HEK293 (cell line): ENCODE data around the gene RAD51.

Experiments used
- CTCF ChIA-PET: fragments of 350-600 bp; formaldehyde crosslinking; extraction: SDS; loops from one replicate; lab custom pipeline; 2021; ENCODE audit warnings: antibody characterized with exemption; lab: Yijun Ruan, JAX
- POLR2A ChIA-PET: fragments of 300-600 bp; formaldehyde crosslinking; extraction: SDS; loops from one replicate; lab custom pipeline; 2020; ENCODE audit warnings: antibody characterized with exemption, inconsistent platforms; lab: Yijun Ruan, JAX
- H3K27ac ChIP-seq: fragments of 200-500 bp; sonication (Bioruptor generic); 2 replicates; pipeline ENCODE4 v1.5.1; 2014; ENCODE audit warnings: low read depth, low read length, control low read depth, inconsistent platforms; ENCODE audit errors: extremely low read depth
- H3K36me3 ChIP-seq, 2 experiments: fragments of 200-500 bp in 1 of 2; sonication (Bioruptor generic) in 1 of 2; 1 replicate in 1 of 2; 2 replicates in 1 of 2; pipeline ENCODE4 v1.5.1; 2014 to 2017; ENCODE audit warnings: inconsistent platforms in 2 of 2, low read length in 2 of 2; ENCODE audit not compliant: control insufficient read depth in 2 of 2, insufficient read depth in 1 of 2
- H3K4me1 ChIP-seq: fragments of 200-500 bp; sonication (Bioruptor generic); 2 replicates; pipeline ENCODE4 v1.5.1; 2014; ENCODE audit warnings: mild to moderate bottlenecking, low read length, inconsistent platforms; ENCODE audit not compliant: control insufficient read depth, insufficient read depth
- H3K4me3 ChIP-seq: 2 replicates; pipeline ENCODE4 v1.5.1; 2011; ENCODE audit warnings: low read depth, mild to moderate bottlenecking, control low read depth, low read length, moderate library complexity
- H3K9me3 ChIP-seq: fragments of 200-500 bp; sonication (Bioruptor generic); 2 replicates; pipeline ENCODE4 v1.5.1; 2014; ENCODE audit warnings: low read depth, low read length, inconsistent platforms; ENCODE audit not compliant: control insufficient read depth, insufficient read depth
- KLF10 ChIP-seq: fragments of 450-650 bp; IDR thresholded peaks from 2 replicates; pipeline ENCODE4 v1.5.1; 2018; ENCODE audit warnings: missing biosample characterization, mild to moderate bottlenecking, missing genetic modification characterization
- SCRT1 ChIP-seq: fragments of 450-650 bp; formaldehyde crosslinking; IDR thresholded peaks from 2 replicates; pipeline ENCODE4 v1.5.1; 2016; ENCODE audit warnings: missing biosample characterization, missing genetic modification characterization, borderline replicate concordance
- YY2 ChIP-seq: fragments of 450-650 bp; formaldehyde crosslinking; IDR thresholded peaks from 2 replicates; pipeline ENCODE4 v1.5.1; 2016; ENCODE audit warnings: missing biosample characterization, missing genetic modification characterization
- ZBTB6 ChIP-seq: fragments of 450-650 bp; formaldehyde crosslinking; IDR thresholded peaks from 2 replicates; pipeline ENCODE4 v1.5.1; 2017; ENCODE audit warnings: missing biosample characterization, missing genetic modification characterization
- ZIC2 ChIP-seq: fragments of 450-650 bp; formaldehyde crosslinking; IDR thresholded peaks from 2 replicates; pipeline ENCODE4 v1.5.1; 2016; ENCODE audit warnings: missing biosample characterization, missing genetic modification characterization
- ZNF2 ChIP-seq: fragments of 450-650 bp; formaldehyde crosslinking; IDR thresholded peaks from 2 replicates; pipeline ENCODE4 v1.5.1; 2016; ENCODE audit warnings: missing biosample characterization, missing genetic modification characterization
- ZNF214 ChIP-seq: fragments of 450-650 bp; formaldehyde crosslinking; IDR thresholded peaks from 2 replicates; pipeline ENCODE4 v1.5.1; 2017; ENCODE audit warnings: missing biosample characterization, mild to moderate bottlenecking, missing genetic modification characterization, borderline replicate concordance
- ZNF311 ChIP-seq: fragments of 450-650 bp; formaldehyde crosslinking; IDR thresholded peaks from 2 replicates; pipeline ENCODE4 v1.5.1; 2017; ENCODE audit warnings: missing biosample characterization, missing genetic modification characterization, borderline replicate concordance
- ZNF48 ChIP-seq: fragments of 450-650 bp; formaldehyde crosslinking; IDR thresholded peaks from 2 replicates; pipeline ENCODE4 v1.5.1; 2016; ENCODE audit warnings: missing biosample characterization, missing genetic modification characterization
- ZNF585B ChIP-seq: fragments of 450-650 bp; formaldehyde crosslinking; IDR thresholded peaks from 2 replicates; pipeline ENCODE4 v1.5.1; 2016; ENCODE audit warnings: missing biosample characterization, missing genetic modification characterization
- ZNF626 ChIP-seq: fragments of 450-650 bp; sonication (Bioruptor Pico); formaldehyde crosslinking; IDR thresholded peaks from 2 replicates; pipeline ENCODE4 v1.5.1; 2018; ENCODE audit warnings: missing biosample characterization, missing genetic modification characterization, inconsistent platforms
- ZNF692 ChIP-seq: fragments of 450-650 bp; formaldehyde crosslinking; IDR thresholded peaks from 2 replicates; pipeline ENCODE4 v1.5.1; 2016; ENCODE audit warnings: missing biosample characterization, missing genetic modification characterization
- ZNF707 ChIP-seq: fragments of 450-650 bp; formaldehyde crosslinking; IDR thresholded peaks from 2 replicates; pipeline ENCODE4 v1.5.1; 2016; ENCODE audit warnings: missing biosample characterization, missing genetic modification characterization
- ZNF747 ChIP-seq: fragments of 450-650 bp; formaldehyde crosslinking; IDR thresholded peaks from 2 replicates; pipeline ENCODE4 v1.5.1; 2016; ENCODE audit warnings: missing biosample characterization, missing genetic modification characterization
- TF ChIP-seq, protein P1 (sequence below): fragments of 450-650 bp; formaldehyde crosslinking; IDR thresholded peaks from 2 replicates; pipeline ENCODE4 v1.5.1; 2016; ENCODE audit warnings: missing biosample characterization, missing genetic modification characterization

RAD51 gene

GRCh38 chr15:40773496-40773895 is 78.5 kb downstream of the RAD51 start:
- Histone ChIP-seq H3K36me3 (peaks cover 9 to 48% of the 10 kb centered on the region in 2 experiments; a peak in 2 of 3 replicates), H3K27ac (no peak overlapping the region)
- POLR2A ChIA-PET: no interaction called here
- TF ChIP-seq ZIC2: no peak
- no peak for TF ChIP-seq ZNF707 (tag by site-specific recombination)
- no peak for TF ChIP-seq ZBTB6 (tag by site-specific recombination)
- TF ChIP-seq ZNF48 (tag by site-specific recombination): no peak
- no peak for TF ChIP-seq ZNF626 (tag by site-specific recombination)
- no peak for TF ChIP-seq ZNF311 (tag by site-specific recombination)
- no peak for TF ChIP-seq SCRT1 (tag by site-specific recombination)
- TF ChIP-seq KLF10 (tag by site-specific recombination): no peak
- no peak for TF ChIP-seq YY2
- TF ChIP-seq, all 188 proteins: peak for 0
- Histone ChIP-seq H3K4me3 (no peak overlapping the region), H3K9me3 (no peaks in the 10 kb centered on the region), H3K4me1 (peaks cover 15% of the 10 kb centered on the region)
- CTCF ChIA-PET: interaction anchor here (1.6 kb wide), 1 partner anchor 9 kb away, joined by 4 read pairs; no protein-coding TSS in a partner anchor

- H3K9me3 ChIP-seq: no peaks in the 10 kb centered on the region
- ChIA-PET POLR2A (no interaction called here), CTCF (interaction anchor here (1.6 kb wide), 1 partner anchor 8 kb away, joined by 4 read pairs; no protein-coding TSS in a partner anchor)
- no peak overlapping the region for H3K27ac ChIP-seq
- H3K4me1 ChIP-seq: peaks cover 11% of the 10 kb centered on the region
- H3K36me3 ChIP-seq: peaks cover 12 to 52% of the 10 kb centered on the region in 2 experiments; a peak in 2 of 3 replicates
- no peak overlapping the region for H3K4me3 ChIP-seq
- no peak for TF ChIP-seq ZNF747 (tag by site-specific recombination)
- TF ChIP-seq, all 188 proteins: peak for 0
Measured at GRCh38 chr15:40773902-40774301, 78.9 kb downstream of the RAD51 start.

DNA sequence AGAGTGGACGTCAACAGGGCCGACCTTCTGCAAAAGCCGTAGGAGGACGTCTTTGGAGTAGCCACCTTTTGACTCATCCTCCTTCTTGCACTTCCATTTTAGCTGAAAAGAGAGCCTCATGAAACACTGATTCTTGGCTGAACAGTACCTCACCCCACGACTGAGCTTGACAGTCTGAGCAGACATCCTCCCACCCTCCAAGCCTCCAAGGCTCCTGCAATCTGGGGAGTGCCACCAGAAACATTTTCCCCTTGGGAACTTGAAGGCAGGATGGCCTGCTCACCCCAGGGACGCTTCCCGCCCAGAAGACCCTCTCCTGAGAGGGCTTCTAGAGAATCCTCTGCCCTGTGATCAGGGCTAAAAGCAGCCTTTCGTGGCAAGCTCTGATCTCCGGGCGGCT is 80.0 kb downstream of the RAD51 start:
- CTCF ChIA-PET: interaction anchor here (0.9 kb wide), 1 partner anchor 11 kb away, joined by 4 read pairs; no protein-coding TSS in a partner anchor
- TF ChIP-seq ZNF692: no peak
- TF ChIP-seq ZNF214: no peak
- TF ChIP-seq, protein P1, sequence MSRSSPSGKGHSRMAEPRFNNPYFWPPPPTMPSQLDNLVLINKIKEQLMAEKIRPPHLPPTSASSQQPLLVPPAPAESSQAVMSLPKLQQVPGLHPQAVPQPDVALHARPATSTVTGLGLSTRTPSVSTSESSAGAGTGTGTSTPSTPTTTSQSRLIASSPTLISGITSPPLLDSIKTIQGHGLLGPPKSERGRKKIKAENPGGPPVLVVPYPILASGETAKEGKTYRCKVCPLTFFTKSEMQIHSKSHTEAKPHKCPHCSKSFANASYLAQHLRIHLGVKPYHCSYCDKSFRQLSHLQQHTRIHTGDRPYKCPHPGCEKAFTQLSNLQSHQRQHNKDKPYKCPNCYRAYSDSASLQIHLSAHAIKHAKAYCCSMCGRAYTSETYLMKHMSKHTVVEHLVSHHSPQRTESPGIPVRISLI: no peak
- TF ChIP-seq, all 188 proteins: peak for 0
- H3K36me3 ChIP-seq: peaks cover 12 to 63% of the 10 kb centered on the region in 2 experiments; a peak in 2 of 3 replicates
- H3K9me3 ChIP-seq: no peaks in the 10 kb centered on the region
- H3K4me1 ChIP-seq: no peaks in the 10 kb centered on the region; the same call in 1 of the 2 replicates
- no peak overlapping the region for H3K27ac ChIP-seq
- POLR2A ChIA-PET: no interaction called here
- no peak overlapping the region for H3K4me3 ChIP-seq

DNA sequence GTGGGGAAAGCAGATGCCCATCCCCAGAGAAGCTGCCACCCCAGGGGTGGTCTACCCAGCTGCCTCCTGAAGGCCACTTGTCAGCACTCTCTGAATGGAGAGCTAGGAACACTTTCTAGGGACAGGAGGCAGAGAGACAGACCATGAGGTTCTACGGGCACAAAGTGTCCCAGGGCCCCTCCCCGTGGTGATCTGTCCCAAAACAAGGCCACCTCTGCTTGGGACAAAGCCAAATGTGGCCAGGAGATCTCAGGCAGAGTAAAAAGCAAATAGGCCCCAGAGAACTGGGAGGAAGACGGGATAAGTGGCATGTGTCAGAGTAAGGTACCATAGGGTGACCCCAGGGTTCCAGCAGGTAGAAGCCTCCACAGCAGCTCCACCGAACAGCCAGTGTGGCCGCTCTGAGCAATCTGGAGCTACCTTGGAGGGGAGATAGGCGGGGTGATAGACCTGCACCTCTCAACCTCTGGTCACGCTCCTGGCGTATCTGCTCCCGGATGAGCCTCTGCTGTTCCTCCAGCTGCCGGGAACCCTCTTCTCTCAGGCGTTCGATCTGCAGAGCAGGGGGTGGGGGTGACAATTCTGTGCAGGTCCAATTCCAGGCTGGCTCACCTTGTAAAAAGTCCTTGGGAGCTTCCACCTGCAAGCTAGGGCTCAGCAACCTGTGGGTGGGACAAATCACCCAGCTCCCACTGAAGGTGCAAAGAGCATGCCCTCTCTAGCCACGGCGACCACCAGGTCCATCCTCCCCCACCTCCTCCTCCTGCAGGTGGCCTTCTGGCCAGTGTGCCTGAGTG is 81.0 kb downstream of the RAD51 start:
- ChIA-PET CTCF (interaction anchor here (0.5 to 1.1 kb wide), 4 partner anchors 9 to 82 kb away, joined by 3 to 5 read pairs (median 4); no protein-coding TSS in a partner anchor), POLR2A (no interaction called here)
- Histone ChIP-seq H3K36me3 (peaks cover 12 to 65% of the 10 kb centered on the region in 2 experiments; a peak in 2 of 3 replicates), H3K4me3 (no peak overlapping the region), H3K27ac (no peak overlapping the region), H3K9me3 (no peaks in the 10 kb centered on the region), H3K4me1 (no peaks in the 10 kb centered on the region)
- TF ChIP-seq ZNF2 (no peak), ZNF585B (tag by site-specific recombination) (no peak), ZNF692 (no peak)
